Hair follicle dermal papilla cell (primary cell): ENCODE results near the gene CREB3. TPM values are rescaled to one million over a fixed set of nuclear protein-coding genes. Genes with fewer than 3 reads are reported as not detected.
A peak's percentile ranks its signal among the peaks of the same experiment; 100 is the strongest.

Experiments
- small RNA-seq: library from RNA; depleted of rRNA; stranded (forward); fragments of <200 nt; gene quantifications from one replicate; pipeline ENCODE3, GENCODE V24; 2012
- total RNA-seq: library from RNA; depleted of rRNA; stranded (reverse); fragments of >200 nt; gene quantifications from 2 replicates; pipeline ENCODE4 v1.2.3, GENCODE V29; 2012

CREB3 gene, protein sequence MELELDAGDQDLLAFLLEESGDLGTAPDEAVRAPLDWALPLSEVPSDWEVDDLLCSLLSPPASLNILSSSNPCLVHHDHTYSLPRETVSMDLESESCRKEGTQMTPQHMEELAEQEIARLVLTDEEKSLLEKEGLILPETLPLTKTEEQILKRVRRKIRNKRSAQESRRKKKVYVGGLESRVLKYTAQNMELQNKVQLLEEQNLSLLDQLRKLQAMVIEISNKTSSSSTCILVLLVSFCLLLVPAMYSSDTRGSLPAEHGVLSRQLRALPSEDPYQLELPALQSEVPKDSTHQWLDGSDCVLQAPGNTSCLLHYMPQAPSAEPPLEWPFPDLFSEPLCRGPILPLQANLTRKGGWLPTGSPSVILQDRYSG
- total RNA-seq = 61.7 and 78.1 TPM in 2 replicates

DNA sequence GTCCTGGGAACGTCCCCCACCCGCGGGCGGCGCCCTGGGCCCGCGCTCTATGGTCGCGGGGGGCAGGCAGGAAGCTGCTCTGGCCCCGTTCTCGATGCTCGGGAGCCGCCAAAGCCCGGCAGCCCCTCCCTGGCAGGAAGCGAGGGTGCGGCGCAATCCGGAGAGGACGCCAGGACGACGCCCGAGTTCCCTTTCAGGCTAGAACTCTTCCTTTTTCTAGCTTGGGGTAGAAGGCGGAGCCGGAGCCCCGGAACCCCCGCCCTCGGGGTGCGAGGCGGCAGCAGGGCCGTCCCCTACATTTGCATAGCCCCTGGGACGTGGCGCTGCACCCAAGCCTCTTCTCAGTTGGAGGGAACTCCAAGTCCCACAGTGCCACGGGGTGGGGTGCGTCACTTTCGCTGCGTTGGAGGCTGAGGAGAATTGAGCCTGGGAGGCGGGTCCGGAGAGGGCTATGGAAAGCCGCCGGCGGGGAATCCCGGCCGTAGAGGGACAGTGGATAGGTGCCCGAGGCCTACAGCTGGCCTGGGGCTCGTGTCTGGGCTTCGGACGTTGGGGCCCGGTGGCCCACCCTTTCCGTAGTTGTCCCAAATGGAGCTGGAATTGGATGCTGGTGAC, at the start of gene CREB3, which contains the start of gene TLN1:
CREB3 (plus strand) TSS at position 482 of the 615 bp plus-strand sequence; CDS start at position 589, 107 bp downstream.
TLN1 (minus strand) TSS at position 11 of the 615 bp plus-strand sequence. CDS start 6,501 bp downstream, outside the sequence.

DNA sequence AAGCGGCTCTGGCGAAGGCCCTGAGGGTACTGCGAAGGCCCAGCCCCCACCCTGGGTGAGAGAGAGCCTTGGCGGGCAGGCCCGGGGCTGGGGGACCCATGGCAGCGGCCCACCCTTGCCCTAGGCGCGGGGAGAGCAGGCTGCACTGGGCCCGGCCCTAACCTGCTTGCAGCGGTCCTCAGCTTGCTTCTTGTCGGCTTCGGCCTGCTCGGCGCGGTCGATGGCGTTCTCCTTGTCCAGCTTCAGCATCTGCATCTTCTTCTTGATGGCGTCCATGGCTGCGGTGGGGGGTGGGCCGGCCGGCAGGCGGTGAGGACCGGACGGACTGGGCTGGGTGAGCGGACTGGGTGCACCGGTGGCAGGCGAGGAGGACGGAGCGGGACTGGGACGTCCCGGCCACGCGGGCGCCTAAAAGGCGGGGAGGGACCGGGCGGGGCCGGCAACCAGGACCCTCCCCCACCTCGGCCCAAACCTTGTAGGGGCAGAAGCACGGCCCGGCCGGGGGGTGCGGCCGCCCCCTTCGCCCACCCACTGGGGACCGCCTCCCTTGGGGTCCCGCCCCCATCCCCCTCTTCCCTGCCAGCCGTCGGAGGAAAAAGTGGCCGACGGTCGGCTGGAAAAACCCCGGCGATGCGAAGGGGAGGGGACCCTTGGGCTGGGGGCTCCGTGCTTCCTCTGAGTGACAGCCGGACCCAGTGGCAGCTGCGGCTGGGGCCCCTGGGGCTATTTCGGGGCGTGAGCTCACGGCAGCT, 42.7 kb upstream of the CREB3 start, which contains the start of gene TPM2:
TPM2 (minus strand) TSS at position 384 of the 752 bp plus-strand sequence; CDS start at position 276, 108 bp downstream.

DNA sequence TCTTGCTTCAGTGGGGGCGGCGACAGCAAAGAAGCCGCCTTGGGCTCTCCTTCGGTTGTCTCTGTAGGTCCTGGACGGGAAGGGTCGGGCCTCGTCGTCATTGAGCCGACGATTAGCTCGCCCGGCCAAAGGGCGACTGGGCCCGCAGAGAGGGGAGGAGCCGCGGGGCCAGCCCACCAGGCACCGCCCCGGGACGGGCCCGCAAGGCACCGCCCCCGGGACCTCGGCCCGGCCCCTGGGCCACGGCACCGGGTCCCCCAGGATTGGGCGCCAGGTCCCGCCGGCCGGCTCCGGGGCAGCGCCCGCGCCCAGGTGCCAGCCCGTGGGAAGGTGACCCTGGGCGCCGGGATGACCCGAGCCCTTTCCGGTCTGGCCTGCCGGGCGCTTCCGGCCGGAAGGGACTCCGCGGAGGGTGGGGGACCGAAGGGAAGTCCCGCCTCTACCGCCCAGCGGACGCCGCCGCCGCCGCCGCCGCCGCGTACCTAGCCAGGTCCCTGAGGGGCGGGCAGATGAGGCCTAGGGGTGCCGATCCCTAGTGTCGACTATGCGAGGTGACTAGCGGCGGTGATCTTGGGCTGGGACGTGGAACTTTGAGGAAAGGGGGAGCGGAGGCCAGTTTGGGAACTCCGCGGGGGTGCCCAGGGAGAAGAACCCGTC, 16.5 kb downstream of the CREB3 start, which contains the start of the genes GBA2 and RGP1:
GBA2 (minus strand) TSS at position 371 of the 657 bp plus-strand sequence. CDS start 524 bp downstream, outside the sequence.
RGP1 (plus strand) TSS at position 430 of the 657 bp plus-strand sequence. CDS start 469 bp downstream, outside the sequence.

DNA sequence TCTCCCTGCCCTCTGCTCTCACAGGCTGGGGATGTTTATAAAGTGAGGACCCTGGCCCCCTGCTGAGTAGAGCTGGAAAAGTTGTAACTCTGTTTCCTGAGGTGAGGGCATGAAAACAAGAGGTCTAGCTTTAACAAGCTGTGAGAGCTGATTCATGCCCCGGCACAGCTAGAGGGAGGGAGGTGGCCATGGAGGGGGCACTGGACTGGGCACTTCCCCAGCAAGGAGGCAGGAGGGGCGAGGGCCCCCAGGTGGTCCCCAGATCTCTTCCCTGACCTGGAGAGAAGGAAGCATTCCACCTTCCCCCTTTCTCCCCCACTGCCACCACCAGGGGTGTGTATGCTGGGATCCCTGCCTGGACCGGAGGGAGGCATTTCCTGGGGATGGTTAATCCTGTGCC, 21.8 kb downstream of the CREB3 start, which contains the start of gene MSMP:
MSMP (minus strand) TSS at position 13 of the 400 bp plus-strand sequence. CDS start 147 bp downstream, outside the sequence.

Small RNAs within 50 kb of the gene (small RNA-seq; reads per million reads assigned to genes)
- gene MIR6853 = 1.3 reads per million, percentile 29 among the genes with 10 or more reads in this experiment

Other genes starting within 250 kb of the CREB3 start
- 50.0 and 60.8 TPM in 2 replicates for gene RUSC2, start 242.6 kb upstream of the CREB3 start, total RNA-seq
- 20.1 and 20.6 TPM in 2 replicates for gene TESK1, start 127.4 kb upstream of the CREB3 start, total RNA-seq
- 0.73 and 1.1 TPM in 2 replicates for gene CD72, start 114.3 kb upstream of the CREB3 start, total RNA-seq
- not detected in 2 replicates for gene SIT1, start 81.7 kb upstream of the CREB3 start, total RNA-seq
- 68,660 and 79,842 TPM in 2 replicates for gene RMRP, start 74.6 kb upstream of the CREB3 start, total RNA-seq
- gene CCDC107, start 74.4 kb upstream of the CREB3 start, total RNA-seq = 11.4 and 15.8 TPM in 2 replicates
- 0.12 and 0.49 TPM in 2 replicates for gene ARHGEF39, start 67.5 kb upstream of the CREB3 start, total RNA-seq
- gene CA9, start 58.7 kb upstream of the CREB3 start, total RNA-seq = 0.16 TPM in 1 of 2 replicates, not detected in the other
- 451 and 795 TPM in 2 replicates for gene TPM2, start 42.7 kb upstream of the CREB3 start, total RNA-seq
- gene TLN1, start 471 bp upstream of the CREB3 start, total RNA-seq = 543 and 559 TPM in 2 replicates
- 36.2 and 37.3 TPM in 2 replicates for gene GBA2, start 16.6 kb downstream of the CREB3 start, total RNA-seq
- 21.6 and 22.1 TPM in 2 replicates for gene RGP1, start 16.6 kb downstream of the CREB3 start, total RNA-seq
- gene MSMP, start 21.6 kb downstream of the CREB3 start, total RNA-seq = not detected in 2 replicates
- gene NPR2, start 58.9 kb downstream of the CREB3 start, total RNA-seq = 14.9 and 23.2 TPM in 2 replicates
- gene SPAG8, start 79.6 kb downstream of the CREB3 start, total RNA-seq = 0.49 and 2.1 TPM in 2 replicates
- gene HINT2, start 82.4 kb downstream of the CREB3 start, total RNA-seq = 8.0 and 11.4 TPM in 2 replicates
- gene FAM221B, start 96.1 kb downstream of the CREB3 start, total RNA-seq = not detected in 2 replicates
- gene TMEM8B, start 96.6 kb downstream of the CREB3 start, total RNA-seq = 3.7 and 6.1 TPM in 2 replicates
- gene OR13J1, start 137.7 kb downstream of the CREB3 start, total RNA-seq = not detected in 2 replicates
- not detected in 2 replicates for gene HRCT1, start 173.5 kb downstream of the CREB3 start, total RNA-seq
- gene SPAAR, start 176.8 kb downstream of the CREB3 start, total RNA-seq = not detected in 2 replicates
- gene OR2S2, start 225.5 kb downstream of the CREB3 start, total RNA-seq = 0.32 TPM in 1 of 2 replicates, not detected in the other